Muscle layer of duodenum (tissue), 2 donors: ENCODE data around the gene SLC16A11.

Source experiments
- H3K27ac ChIP-seq: one replicate; pipeline ENCODE4 v1.7.0; 2013; ENCODE audit warnings: mild to moderate bottlenecking, low read length
- H3K27me3 ChIP-seq: one replicate; pipeline ENCODE4 v1.7.0; 2013; ENCODE audit warnings: low read depth, mild to moderate bottlenecking, control low read depth, low read length
- H3K36me3 ChIP-seq, 2 donors: one replicate each; pipeline ENCODE4 v1.7.0; 2013; ENCODE audit warnings: low read length in 2 of 2, control low read depth in 1 of 2, mild to moderate bottlenecking in 1 of 2; ENCODE audit not compliant: insufficient read depth in 2 of 2, control insufficient read depth in 1 of 2
- H3K4me1 ChIP-seq, 2 donors: one replicate each; pipeline ENCODE4 v1.7.0; 2013; ENCODE audit warnings: low read length in 2 of 2, mild to moderate bottlenecking in 2 of 2, control low read depth in 1 of 2, moderate library complexity in 1 of 2; ENCODE audit not compliant: insufficient read depth in 2 of 2, control insufficient read depth in 1 of 2
- H3K4me3 ChIP-seq, 2 donors: one replicate each; pipeline ENCODE4 v1.7.0; 2013; ENCODE audit warnings: low read length in 2 of 2, low read depth in 1 of 2, mild to moderate bottlenecking in 1 of 2
- H3K9me3 ChIP-seq, 2 donors: one replicate each; pipeline ENCODE4 v1.7.0; 2013; ENCODE audit warnings: low read length in 2 of 2, control low read depth in 1 of 2, mild to moderate bottlenecking in 1 of 2; ENCODE audit not compliant: control insufficient read depth in 1 of 2
- donor health status: healthy.

Gene SLC16A11

GRCh38 chr17:7022781-7023571 lies 20.9 kb downstream of the SLC16A11 start, which contains the start of gene BCL6B:
BCL6B (plus strand) TSS chr17:7023050; CDS start chr17:7023672, 622 bp downstream.
- peak within 1 kb of the TSS; percentile 72 for H3K27ac ChIP-seq
- no peaks in the 10 kb centered on the region for H3K36me3 ChIP-seq
- no peaks in the 10 kb centered on the region for H3K9me3 ChIP-seq
- peak within 1 kb of the TSS; percentile 39 to 42 for H3K4me3 ChIP-seq
- no peaks in the 10 kb centered on the region for H3K27me3 ChIP-seq
- peaks cover 2 to 31% of the 10 kb centered on the region in 2 donors for H3K4me1 ChIP-seq

GRCh38 chr17:7021993-7022778 lies 21.7 kb downstream of the SLC16A11 start:
- Histone ChIP-seq H3K4me3 (peak overlapping the region; percentile 6 to 42), H3K4me1 (peaks cover 9 to 39% of the 10 kb centered on the region in 2 donors), H3K9me3 (no peaks in the 10 kb centered on the region), H3K27me3 (no peaks in the 10 kb centered on the region), H3K36me3 (no peaks in the 10 kb centered on the region), H3K27ac (peak overlapping the region; percentile 72)

GRCh38 chr17:7020894-7021664 lies 22.8 kb downstream of the SLC16A11 start:
- H3K27ac ChIP-seq, result peak overlapping the region; percentile 72
- H3K36me3 ChIP-seq, result no peaks in the 10 kb centered on the region
- H3K4me3 ChIP-seq, result peak overlapping the region in 1 of 2 donors; percentile 42
- H3K27me3 ChIP-seq, result no peaks in the 10 kb centered on the region
- peaks cover 10 to 42% of the 10 kb centered on the region in 2 donors for H3K4me1 ChIP-seq
- H3K9me3 ChIP-seq, result no peaks in the 10 kb centered on the region

- Histone ChIP-seq H3K27me3 (no peaks in the 10 kb centered on the region), H3K27ac (peak overlapping the region; percentile 90), H3K9me3 (no peaks in the 10 kb centered on the region), H3K4me1 (peaks cover 17 to 52% of the 10 kb centered on the region in 2 donors), H3K36me3 (peaks cover 0 to 3% of the 10 kb centered on the region in 2 donors), H3K4me3 (peak overlapping the region; percentile 79 to 81)
Measured at GRCh38 chr17:7019839-7020519, 23.9 kb downstream of the SLC16A11 start.

- H3K4me1 ChIP-seq, result peaks cover 17 to 52% of the 10 kb centered on the region in 2 donors
- H3K36me3 ChIP-seq, result peaks cover 0 to 4% of the 10 kb centered on the region in 2 donors
- H3K27me3 ChIP-seq, result no peaks in the 10 kb centered on the region
- H3K4me3 ChIP-seq, result peak overlapping the region; percentile 79 to 81
- no peaks in the 10 kb centered on the region for H3K9me3 ChIP-seq
- peak overlapping the region; percentile 90 for H3K27ac ChIP-seq
Measured at GRCh38 chr17:7019367-7019766, 24.5 kb downstream of the SLC16A11 start.

- no peaks in the 10 kb centered on the region for H3K9me3 ChIP-seq
- H3K4me3 ChIP-seq, result peak overlapping the region; percentile 79 to 81
- peaks cover 0 to 8% of the 10 kb centered on the region in 2 donors for H3K36me3 ChIP-seq
- H3K27me3 ChIP-seq, result no peaks in the 10 kb centered on the region
- peak overlapping the region; percentile 90 for H3K27ac ChIP-seq
- peaks cover 17 to 58% of the 10 kb centered on the region in 2 donors for H3K4me1 ChIP-seq
Measured at GRCh38 chr17:7018331-7018964, 25.4 kb downstream of the SLC16A11 start.

- Histone ChIP-seq H3K36me3 (peaks cover 0 to 8% of the 10 kb centered on the region in 2 donors), H3K27me3 (no peaks in the 10 kb centered on the region), H3K4me1 (peaks cover 17 to 54% of the 10 kb centered on the region in 2 donors), H3K4me3 (peak overlapping the region; percentile 30 to 79), H3K9me3 (no peaks in the 10 kb centered on the region), H3K27ac (peak overlapping the region; percentile 90)
Measured at GRCh38 chr17:7017827-7018200, 26.1 kb downstream of the SLC16A11 start.

GRCh38 chr17:7016886-7017826 lies 26.7 kb downstream of the SLC16A11 start:
- Histone ChIP-seq H3K36me3 (peaks cover 0 to 8% of the 10 kb centered on the region in 2 donors), H3K4me3 (peak overlapping the region in 1 of 2 donors; percentile 79), H3K27ac (peak overlapping the region; percentile 90), H3K9me3 (no peaks in the 10 kb centered on the region), H3K4me1 (peaks cover 17 to 48% of the 10 kb centered on the region in 2 donors), H3K27me3 (no peaks in the 10 kb centered on the region)

- H3K36me3 ChIP-seq, result peaks cover 0 to 8% of the 10 kb centered on the region in 2 donors
- H3K27me3 ChIP-seq, result no peaks in the 10 kb centered on the region
- no peak overlapping the region for H3K4me3 ChIP-seq
- H3K9me3 ChIP-seq, result no peaks in the 10 kb centered on the region
- H3K27ac ChIP-seq, result no peak overlapping the region
- peaks cover 14 to 44% of the 10 kb centered on the region in 2 donors for H3K4me1 ChIP-seq
Measured at GRCh38 chr17:7016418-7016817, 27.5 kb downstream of the SLC16A11 start.
